A673 (cell line): ENCODE measurements around the gene SERPINB10.

Experiments
- CTCF ChIP-seq: fragments of 300-800, 200-600 bp; sonication (generic); conservative IDR thresholded peaks from 2 replicates; pipeline ENCODE4 v1.5.1; 2017; ENCODE audit warnings: low read depth, mild to moderate bottlenecking, antibody characterized with exemption, low read length, moderate library complexity, mixed read lengths
- EZH2 ChIP-seq: fragments of 200-600 bp; sonication (generic); IDR thresholded peaks from 2 replicates; pipeline ENCODE4 v1.6.1; 2017; ENCODE audit warnings: borderline replicate concordance, low read depth, mild to moderate bottlenecking, mixed read lengths, antibody characterized with exemption, low read length; ENCODE audit not compliant: poor library complexity, severe bottlenecking

GRCh38 chr18:63924551-63924950, 16.8 kb downstream of the SERPINB10 start:
- TF ChIP-seq CTCF (no peak), EZH2 (no peak)
